ENCODE data around the gene PNRC2.
A peak's percentile ranks its signal among the peaks of the same experiment; 100 is the strongest.

Gene PNRC2

GRCh38 chr1:23928789-23929188 lies 30.8 kb upstream of the PNRC2 start:
- no peak for ATAC-seq
- TF ChIP-seq ZNF565 (CRISPR knock-in tag; conservative IDR thresholded peaks at IDR 0.05; ENCODE audit: low read depth): no peak
- no peak for TF ChIP-seq GLIS3 (CRISPR knock-in tag; IDR thresholded peaks at IDR 0.05)
- TF ChIP-seq ZFP3 (CRISPR knock-in tag; IDR thresholded peaks at IDR 0.05): no peak
- TF ChIP-seq ZNF70 (CRISPR knock-in tag; IDR thresholded peaks at IDR 0.05): no peak
- no peak for TF ChIP-seq CSDC2 (CRISPR knock-in tag; IDR thresholded peaks at IDR 0.05)
- TF ChIP-seq ZC3H10 (CRISPR knock-in tag; IDR thresholded peaks at IDR 0.05): no peak
- no peak for TF ChIP-seq ARNTL (CRISPR knock-in tag; IDR thresholded peaks at IDR 0.05; ENCODE audit: borderline replicate concordance, low read depth)
- TF ChIP-seq, protein P1, sequence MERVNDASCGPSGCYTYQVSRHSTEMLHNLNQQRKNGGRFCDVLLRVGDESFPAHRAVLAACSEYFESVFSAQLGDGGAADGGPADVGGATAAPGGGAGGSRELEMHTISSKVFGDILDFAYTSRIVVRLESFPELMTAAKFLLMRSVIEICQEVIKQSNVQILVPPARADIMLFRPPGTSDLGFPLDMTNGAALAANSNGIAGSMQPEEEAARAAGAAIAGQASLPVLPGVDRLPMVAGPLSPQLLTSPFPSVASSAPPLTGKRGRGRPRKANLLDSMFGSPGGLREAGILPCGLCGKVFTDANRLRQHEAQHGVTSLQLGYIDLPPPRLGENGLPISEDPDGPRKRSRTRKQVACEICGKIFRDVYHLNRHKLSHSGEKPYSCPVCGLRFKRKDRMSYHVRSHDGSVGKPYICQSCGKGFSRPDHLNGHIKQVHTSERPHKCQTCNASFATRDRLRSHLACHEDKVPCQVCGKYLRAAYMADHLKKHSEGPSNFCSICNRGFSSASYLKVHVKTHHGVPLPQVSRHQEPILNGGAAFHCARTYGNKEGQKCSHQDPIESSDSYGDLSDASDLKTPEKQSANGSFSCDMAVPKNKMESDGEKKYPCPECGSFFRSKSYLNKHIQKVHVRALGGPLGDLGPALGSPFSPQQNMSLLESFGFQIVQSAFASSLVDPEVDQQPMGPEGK (CRISPR knock-in tag; IDR thresholded peaks at IDR 0.05; ENCODE audit: borderline replicate concordance): no peak
- TF ChIP-seq TCF4 (CRISPR knock-in tag; IDR thresholded peaks at IDR 0.05; ENCODE audit: borderline replicate concordance): no peak
- TF ChIP-seq SNAI2 (CRISPR knock-in tag; IDR thresholded peaks at IDR 0.05): no peak
- no peak for TF ChIP-seq ZFP30 (CRISPR knock-in tag; IDR thresholded peaks at IDR 0.05)
- TF ChIP-seq TSHZ2 (CRISPR knock-in tag; IDR thresholded peaks at IDR 0.05): no peak
- TF ChIP-seq ISL1 (CRISPR knock-in tag; IDR thresholded peaks at IDR 0.05): no peak
- TF ChIP-seq, protein P2, sequence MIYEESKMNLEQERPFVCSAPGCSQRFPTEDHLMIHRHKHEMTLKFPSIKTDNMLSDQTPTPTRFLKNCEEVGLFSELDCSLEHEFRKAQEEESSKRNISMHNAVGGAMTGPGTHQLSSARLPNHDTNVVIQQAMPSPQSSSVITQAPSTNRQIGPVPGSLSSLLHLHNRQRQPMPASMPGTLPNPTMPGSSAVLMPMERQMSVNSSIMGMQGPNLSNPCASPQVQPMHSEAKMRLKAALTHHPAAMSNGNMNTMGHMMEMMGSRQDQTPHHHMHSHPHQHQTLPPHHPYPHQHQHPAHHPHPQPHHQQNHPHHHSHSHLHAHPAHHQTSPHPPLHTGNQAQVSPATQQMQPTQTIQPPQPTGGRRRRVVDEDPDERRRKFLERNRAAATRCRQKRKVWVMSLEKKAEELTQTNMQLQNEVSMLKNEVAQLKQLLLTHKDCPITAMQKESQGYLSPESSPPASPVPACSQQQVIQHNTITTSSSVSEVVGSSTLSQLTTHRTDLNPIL (CRISPR knock-in tag; IDR thresholded peaks at IDR 0.05; ENCODE audit: low read depth): no peak

DNA sequence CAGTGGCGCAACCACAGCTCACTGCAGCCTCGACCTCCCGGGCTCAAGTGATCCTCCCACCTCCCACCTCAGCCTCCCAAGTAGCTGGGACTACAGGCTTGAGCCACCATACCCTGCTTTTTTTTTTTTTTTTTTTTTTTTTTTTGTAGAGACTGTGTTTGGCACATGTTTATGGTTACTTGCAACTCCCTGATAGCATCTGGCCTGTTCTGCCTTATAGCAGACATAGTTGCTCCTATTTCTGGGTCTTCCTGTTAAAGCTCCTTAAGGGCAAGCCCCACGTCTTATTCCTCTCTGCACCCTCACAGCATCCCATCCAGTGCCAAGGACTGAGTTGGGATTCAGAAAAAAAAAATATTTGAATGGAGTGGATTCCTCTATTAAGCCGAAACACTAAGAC lies 29.4 kb upstream of the PNRC2 start:
- no peak for TF ChIP-seq SNAI2 (CRISPR knock-in tag; IDR thresholded peaks at IDR 0.05)
- no peak for TF ChIP-seq TCF4 (CRISPR knock-in tag; IDR thresholded peaks at IDR 0.05; ENCODE audit: borderline replicate concordance)
- TF ChIP-seq ISL1 (CRISPR knock-in tag; IDR thresholded peaks at IDR 0.05): no peak
- TF ChIP-seq ZNF8 (CRISPR knock-in tag; IDR thresholded peaks at IDR 0.05): no peak
- TF ChIP-seq TSHZ2 (CRISPR knock-in tag; IDR thresholded peaks at IDR 0.05): no peak
- no peak for TF ChIP-seq ESRRG (CRISPR knock-in tag; IDR thresholded peaks at IDR 0.05)
- no peak for TF ChIP-seq CSDC2 (CRISPR knock-in tag; IDR thresholded peaks at IDR 0.05)
- no peak for TF ChIP-seq BACH2 (CRISPR knock-in tag; IDR thresholded peaks at IDR 0.05; ENCODE audit: borderline replicate concordance)
- TF ChIP-seq, protein P3, sequence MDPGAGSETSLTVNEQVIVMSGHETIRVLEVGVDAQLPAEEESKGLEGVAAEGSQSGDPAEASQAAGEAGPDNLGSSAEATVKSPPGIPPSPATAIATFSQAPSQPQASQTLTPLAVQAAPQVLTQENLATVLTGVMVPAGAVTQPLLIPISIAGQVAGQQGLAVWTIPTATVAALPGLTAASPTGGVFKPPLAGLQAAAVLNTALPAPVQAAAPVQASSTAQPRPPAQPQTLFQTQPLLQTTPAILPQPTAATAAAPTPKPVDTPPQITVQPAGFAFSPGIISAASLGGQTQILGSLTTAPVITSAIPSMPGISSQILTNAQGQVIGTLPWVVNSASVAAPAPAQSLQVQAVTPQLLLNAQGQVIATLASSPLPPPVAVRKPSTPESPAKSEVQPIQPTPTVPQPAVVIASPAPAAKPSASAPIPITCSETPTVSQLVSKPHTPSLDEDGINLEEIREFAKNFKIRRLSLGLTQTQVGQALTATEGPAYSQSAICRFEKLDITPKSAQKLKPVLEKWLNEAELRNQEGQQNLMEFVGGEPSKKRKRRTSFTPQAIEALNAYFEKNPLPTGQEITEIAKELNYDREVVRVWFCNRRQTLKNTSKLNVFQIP (CRISPR knock-in tag; IDR thresholded peaks at IDR 0.05; ENCODE audit: borderline replicate concordance, low read depth): no peak
- TF ChIP-seq ZFP3 (CRISPR knock-in tag; IDR thresholded peaks at IDR 0.05): no peak
- no peak for ATAC-seq

DNA sequence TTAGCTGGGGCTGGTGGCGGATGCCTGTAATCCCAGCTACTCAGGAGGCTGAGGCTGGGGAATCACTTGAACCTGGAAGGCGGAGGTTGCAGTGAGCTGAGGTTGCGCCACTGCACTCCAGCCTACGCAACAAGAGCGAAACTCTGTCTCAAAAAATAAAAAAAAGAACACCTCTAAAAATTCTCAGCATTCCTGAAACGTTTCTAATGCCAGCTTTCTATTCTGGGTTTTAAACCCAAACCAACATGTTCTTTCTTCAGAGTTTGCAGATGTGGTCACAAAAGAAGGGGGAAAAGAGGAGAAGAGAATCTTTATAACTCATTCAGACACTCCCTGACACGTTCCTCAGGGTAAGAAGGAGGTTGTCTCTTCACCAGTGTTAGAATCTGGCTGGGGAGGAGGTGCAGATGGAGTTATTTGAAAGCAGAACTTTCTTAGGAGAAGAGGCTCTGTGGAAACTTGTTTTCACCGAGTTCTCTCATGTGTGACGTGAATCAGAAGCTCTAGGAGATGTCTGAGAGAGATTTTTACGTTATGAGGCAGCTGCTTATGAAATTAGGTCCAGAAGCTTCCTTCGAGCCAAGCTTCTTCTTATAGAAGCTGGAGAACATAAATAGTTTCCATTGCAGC lies 28.7 kb upstream of the PNRC2 start:
- ATAC-seq: peak; percentile 69
- TF ChIP-seq BACH2 (CRISPR knock-in tag; IDR thresholded peaks at IDR 0.05; ENCODE audit: borderline replicate concordance): no peak
- TF ChIP-seq ZC3H10 (CRISPR knock-in tag; IDR thresholded peaks at IDR 0.05): no peak
- no peak for TF ChIP-seq PPARA (CRISPR knock-in tag; IDR thresholded peaks at IDR 0.05; ENCODE audit: borderline replicate concordance)
- TF ChIP-seq ISL1 (CRISPR knock-in tag; IDR thresholded peaks at IDR 0.05): no peak
- no peak for TF ChIP-seq TSHZ2 (CRISPR knock-in tag; IDR thresholded peaks at IDR 0.05)
- TF ChIP-seq ZNF8 (CRISPR knock-in tag; IDR thresholded peaks at IDR 0.05): no peak
- TF ChIP-seq, protein P2 (CRISPR knock-in tag; IDR thresholded peaks at IDR 0.05; ENCODE audit: low read depth): no peak
- no peak for TF ChIP-seq GLIS3 (CRISPR knock-in tag; IDR thresholded peaks at IDR 0.05)
- no peak for TF ChIP-seq ZNF70 (CRISPR knock-in tag; IDR thresholded peaks at IDR 0.05)

All from SK-N-SH treated with all-trans-retinoic acid at 6 μM for 48 hours (cell line).